ENCODE results near the gene SNTB2. TPM values are rescaled to one million over a fixed set of nuclear protein-coding genes. Genes with fewer than 3 reads are reported as not detected.

Gene SNTB2
- total and polyA plus RNA-seq, 2 of the 13 experiments (the other 11 are each of a cell fraction or from before 2014, with no cell fraction given) = 11.5 to 19.2 TPM

GRCh38 chr16:69186642-69187445 lies at the start of gene SNTB2 (continued):
- TF ChIP-seq, protein P1, sequence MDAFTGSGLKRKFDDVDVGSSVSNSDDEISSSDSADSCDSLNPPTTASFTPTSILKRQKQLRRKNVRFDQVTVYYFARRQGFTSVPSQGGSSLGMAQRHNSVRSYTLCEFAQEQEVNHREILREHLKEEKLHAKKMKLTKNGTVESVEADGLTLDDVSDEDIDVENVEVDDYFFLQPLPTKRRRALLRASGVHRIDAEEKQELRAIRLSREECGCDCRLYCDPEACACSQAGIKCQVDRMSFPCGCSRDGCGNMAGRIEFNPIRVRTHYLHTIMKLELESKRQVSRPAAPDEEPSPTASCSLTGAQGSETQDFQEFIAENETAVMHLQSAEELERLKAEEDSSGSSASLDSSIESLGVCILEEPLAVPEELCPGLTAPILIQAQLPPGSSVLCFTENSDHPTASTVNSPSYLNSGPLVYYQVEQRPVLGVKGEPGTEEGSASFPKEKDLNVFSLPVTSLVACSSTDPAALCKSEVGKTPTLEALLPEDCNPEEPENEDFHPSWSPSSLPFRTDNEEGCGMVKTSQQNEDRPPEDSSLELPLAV (CRISPR knock-in tag; conservative IDR thresholded peaks at IDR 0.05; ENCODE audit: low read depth) = no peak
- peak; percentile 79; the same call in 1 of the 2 replicates for TF ChIP-seq ZNF431 (CRISPR knock-in tag; IDR thresholded peaks at IDR 0.05; ENCODE audit: borderline replicate concordance, low read depth)
- TF ChIP-seq, protein P2, sequence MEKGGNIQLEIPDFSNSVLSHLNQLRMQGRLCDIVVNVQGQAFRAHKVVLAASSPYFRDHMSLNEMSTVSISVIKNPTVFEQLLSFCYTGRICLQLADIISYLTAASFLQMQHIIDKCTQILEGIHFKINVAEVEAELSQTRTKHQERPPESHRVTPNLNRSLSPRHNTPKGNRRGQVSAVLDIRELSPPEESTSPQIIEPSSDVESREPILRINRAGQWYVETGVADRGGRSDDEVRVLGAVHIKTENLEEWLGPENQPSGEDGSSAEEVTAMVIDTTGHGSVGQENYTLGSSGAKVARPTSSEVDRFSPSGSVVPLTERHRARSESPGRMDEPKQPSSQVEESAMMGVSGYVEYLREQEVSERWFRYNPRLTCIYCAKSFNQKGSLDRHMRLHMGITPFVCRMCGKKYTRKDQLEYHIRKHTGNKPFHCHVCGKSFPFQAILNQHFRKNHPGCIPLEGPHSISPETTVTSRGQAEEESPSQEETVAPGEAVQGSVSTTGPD (CRISPR knock-in tag; IDR thresholded peaks at IDR 0.05) = peak; percentile 64
- peak; percentile 89 for TF ChIP-seq GABPB1 (CRISPR knock-in tag; IDR thresholded peaks at IDR 0.05)
- no peak; the same call in none of the 2 replicates for TF ChIP-seq ZSCAN31 (CRISPR knock-in tag; IDR thresholded peaks at IDR 0.05; ENCODE audit: low read depth)
- peak; percentile 61; the same call in 1 of the 2 replicates for TF ChIP-seq ZBTB42 (CRISPR knock-in tag; IDR thresholded peaks at IDR 0.05)
- TF ChIP-seq ZMYM2 (CRISPR knock-in tag; IDR thresholded peaks at IDR 0.05) = no peak
- TF ChIP-seq AGO1 (IDR thresholded peaks at IDR 0.05; ENCODE audit: low read depth, low read length, poor library complexity, severe bottlenecking) = peak; percentile 68
- TF ChIP-seq ZMYM3 (CRISPR knock-in tag; IDR thresholded peaks at IDR 0.05) = peak; percentile 24; the same call in 1 of the 2 replicates
- peak; percentile 74 for TF ChIP-seq ZNF451 (CRISPR knock-in tag; IDR thresholded peaks at IDR 0.05)
- TF ChIP-seq ZNF138 (CRISPR knock-in tag; IDR thresholded peaks at IDR 0.05; ENCODE audit: low read depth) = no peak
- TF ChIP-seq TBL1XR1 (IDR thresholded peaks at IDR 0.05; ENCODE audit: borderline replicate concordance, low read length, partially characterized antibody) = peak; percentile 15
- TF ChIP-seq ARID4A (CRISPR knock-in tag; IDR thresholded peaks at IDR 0.05; ENCODE audit: borderline replicate concordance) = peak; percentile 92
- TF ChIP-seq NR1H2 (CRISPR knock-in tag; IDR thresholded peaks at IDR 0.05; ENCODE audit: borderline replicate concordance, low read depth) = 0 out of 2 replicates have a peak, but pooled peaks have one; percentile 40
- no peak for TF ChIP-seq ZBTB2 (CRISPR knock-in tag; IDR thresholded peaks at IDR 0.05; ENCODE audit: low read depth)
- TF ChIP-seq DZIP1 (CRISPR knock-in tag; IDR thresholded peaks at IDR 0.05) = 0 out of 2 replicates have a peak, but pooled peaks have one; percentile 25
